ENCODE data around the gene CDKN2B-AS1.

The CDKN2B-AS1 gene

GRCh38 chr9:22098643-22099332 lies 104.2 kb downstream of the CDKN2B-AS1 start:
- no peak for DNase-seq

DNA sequence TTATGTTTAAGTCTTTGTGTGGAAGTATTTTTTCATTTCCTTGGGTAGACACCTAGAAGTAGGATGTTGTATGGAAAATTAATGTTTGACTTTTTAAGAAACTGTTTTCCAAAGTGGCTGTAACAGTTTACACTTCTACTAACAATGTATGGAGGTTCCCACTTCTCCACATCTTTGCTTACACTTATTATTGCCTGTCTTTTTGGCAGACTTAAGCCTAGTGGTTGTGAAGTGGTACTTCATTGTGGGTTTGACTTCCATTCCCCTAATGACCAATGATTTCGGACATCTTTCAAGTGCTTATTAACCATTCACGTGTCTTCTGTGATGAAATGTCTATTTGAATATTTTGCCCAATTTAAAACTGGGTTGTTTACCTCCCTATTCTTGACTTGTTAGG lies 106.0 kb downstream of the CDKN2B-AS1 start:
- no peak for DNase-seq

DNA sequence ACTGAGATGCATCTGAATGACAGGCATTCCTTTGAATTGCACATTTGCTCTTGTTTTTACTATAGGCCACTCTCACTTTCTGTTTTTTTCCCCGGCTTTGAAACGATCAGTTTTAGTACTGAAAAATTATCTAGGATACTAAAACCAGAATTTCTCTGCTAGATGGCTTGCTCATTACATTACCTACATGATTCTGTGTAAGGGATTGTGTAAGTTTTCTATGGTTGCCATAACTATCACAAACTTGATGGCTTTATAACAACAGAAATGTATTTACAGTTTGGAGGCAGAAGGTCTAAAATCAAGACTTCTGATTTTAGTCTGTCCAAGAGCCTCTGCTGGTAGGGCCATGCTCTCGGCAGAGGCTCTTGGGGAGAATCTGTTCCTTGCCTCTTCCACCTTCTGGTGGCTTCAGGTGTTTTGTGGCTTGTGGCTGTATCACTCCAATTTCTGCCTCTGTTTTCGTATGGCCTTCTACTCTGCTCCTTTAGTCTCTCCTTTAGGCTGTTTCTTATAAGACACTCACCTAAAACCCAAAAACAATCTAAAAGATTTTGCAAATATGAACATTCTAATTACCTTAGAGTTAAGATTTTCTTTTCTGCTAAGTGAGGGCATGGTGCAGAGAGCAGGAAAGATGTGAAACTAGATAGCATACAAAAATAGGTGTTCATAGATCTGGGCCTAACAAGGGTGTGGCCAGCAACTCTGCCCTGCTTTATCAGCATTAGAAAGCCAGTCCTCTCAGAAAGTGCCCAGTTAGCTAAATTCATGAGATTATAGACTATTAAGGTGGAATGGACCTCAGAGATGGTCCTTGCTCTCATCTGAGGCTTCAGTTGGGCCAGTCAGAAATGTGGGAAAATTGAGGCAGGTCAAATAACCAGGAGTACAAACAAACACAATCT lies 107.8 kb downstream of the CDKN2B-AS1 start:
- DNase-seq = no peak

GRCh38 chr9:22103685-22104575 lies 109.3 kb downstream of the CDKN2B-AS1 start:
- DNase-seq = no peak

DNA sequence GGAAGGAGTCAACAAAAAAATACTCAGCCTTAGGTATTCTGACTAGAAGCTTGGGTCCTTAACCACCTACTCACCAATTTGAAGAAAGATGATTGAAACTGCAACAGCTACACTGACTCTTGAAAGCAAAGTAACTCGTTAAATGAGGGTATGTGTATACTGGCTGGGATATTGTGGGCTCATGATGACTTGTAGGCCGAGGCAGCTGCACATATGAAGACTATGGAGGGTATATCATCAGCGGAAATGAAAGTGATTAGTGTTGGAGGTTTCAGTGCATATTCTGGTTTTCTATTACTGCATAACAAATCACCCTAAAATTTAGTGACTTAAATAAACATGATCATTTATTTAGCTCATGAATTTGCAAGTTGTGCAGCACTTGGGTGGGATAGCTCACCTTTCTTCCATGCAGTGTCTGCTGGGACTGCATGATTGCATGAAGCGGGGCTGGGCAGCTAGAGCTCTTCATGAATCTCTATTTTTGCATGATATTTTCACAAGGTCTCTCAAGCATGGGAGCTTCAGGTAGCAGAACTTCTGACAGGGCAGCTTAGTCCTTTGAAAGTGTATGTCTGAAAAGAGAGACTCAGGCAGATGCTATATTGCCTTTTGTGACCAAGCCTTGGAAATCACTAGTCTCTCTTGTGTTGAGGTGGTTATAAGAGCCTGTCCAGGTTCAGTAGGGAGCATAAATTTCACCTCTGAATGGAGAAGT lies 110.6 kb downstream of the CDKN2B-AS1 start:
- no peak for DNase-seq

DNA sequence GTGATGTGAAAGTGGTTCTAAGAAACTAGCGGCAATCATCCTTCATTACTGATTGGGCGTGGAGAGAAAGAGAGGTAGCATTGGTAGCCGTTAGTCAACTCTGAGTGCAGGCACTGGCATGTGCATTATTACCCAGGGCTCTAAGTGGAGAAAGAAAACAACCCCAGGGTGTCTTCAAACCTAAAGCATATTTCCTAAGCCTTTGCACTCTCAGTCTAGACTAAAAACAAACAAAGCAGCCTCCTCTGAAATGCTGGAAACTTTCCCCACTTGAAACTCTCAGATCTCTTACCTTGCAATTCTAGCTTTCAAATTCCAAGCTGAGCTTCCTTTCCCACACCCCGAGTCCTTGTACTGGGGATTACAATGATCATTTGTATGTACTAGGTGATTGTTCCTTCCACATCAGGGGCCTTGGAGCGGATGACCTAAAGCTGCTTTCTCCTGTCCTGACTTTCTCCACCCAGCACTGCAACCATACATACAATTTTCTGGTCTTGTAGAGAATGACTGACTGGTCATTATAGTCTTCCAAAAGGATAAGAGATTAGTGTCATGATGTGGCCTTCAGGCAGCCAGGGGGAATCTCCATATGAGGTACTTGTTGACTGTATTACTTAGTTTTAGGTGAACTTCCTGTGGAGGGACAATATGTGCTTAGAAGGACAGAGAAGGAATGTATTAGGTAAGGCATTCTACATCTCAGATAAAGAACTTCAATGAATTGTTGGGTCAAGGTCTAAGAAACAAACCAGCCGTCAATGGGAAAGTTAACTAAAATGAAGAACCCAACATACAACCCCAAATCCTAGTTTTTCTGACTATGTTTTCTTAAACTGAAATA lies 112.8 kb downstream of the CDKN2B-AS1 start:
- no peak for DNase-seq

GRCh38 chr9:22108581-22109370 lies 114.2 kb downstream of the CDKN2B-AS1 start:
- no peak for DNase-seq

DNA sequence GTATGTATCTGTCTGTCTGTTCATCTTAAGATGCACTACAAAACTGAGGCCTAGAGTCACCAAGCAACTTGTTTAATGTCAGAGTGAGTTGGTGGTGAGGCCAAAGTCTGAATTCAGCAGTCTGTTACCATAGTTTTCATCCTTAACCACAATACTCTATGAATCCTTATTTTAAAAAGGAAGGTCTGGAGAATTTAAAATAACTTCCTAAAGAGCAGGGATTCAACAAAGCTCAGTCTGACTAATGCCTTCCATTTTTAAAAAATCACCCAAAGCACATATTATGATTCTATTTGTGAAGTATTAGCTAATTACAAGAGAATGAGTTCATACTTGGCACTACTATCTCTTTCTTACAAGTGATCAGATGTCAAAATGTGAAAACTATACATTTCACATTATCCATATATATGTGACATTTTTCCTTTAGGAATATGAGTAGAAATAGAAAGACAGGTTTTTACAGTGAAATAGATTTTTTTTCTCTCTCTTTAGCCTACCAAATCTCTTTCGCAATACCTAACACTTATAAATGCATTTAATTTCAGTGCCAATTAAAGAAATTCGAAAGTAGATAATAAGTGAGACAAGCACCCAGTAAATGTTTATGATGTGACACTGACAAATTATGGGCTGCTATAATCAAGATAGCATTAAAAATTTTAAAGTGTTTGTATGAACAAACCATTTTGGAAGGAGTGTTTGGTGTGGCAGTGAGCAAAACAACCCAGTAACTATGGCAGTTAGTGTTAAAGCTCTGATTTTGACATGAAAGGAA lies 116.8 kb downstream of the CDKN2B-AS1 start:
- DNase-seq = no peak

GRCh38 chr9:22111954-22112247 lies 117.3 kb downstream of the CDKN2B-AS1 start:
- no peak for DNase-seq

GRCh38 chr9:22112870-22113821 lies 118.6 kb downstream of the CDKN2B-AS1 start:
- DNase-seq = no peak

- no peak for DNase-seq
These were observed 120.4 kb downstream of the CDKN2B-AS1 start for GRCh38 chr9:22114956-22115355.

GRCh38 chr9:22116758-22117157 lies 122.2 kb downstream of the CDKN2B-AS1 start:
- DNase-seq = no peak

- DNase-seq = no peak
These were observed 123.2 kb downstream of the CDKN2B-AS1 start for GRCh38 chr9:22117511-22118384.

DNA sequence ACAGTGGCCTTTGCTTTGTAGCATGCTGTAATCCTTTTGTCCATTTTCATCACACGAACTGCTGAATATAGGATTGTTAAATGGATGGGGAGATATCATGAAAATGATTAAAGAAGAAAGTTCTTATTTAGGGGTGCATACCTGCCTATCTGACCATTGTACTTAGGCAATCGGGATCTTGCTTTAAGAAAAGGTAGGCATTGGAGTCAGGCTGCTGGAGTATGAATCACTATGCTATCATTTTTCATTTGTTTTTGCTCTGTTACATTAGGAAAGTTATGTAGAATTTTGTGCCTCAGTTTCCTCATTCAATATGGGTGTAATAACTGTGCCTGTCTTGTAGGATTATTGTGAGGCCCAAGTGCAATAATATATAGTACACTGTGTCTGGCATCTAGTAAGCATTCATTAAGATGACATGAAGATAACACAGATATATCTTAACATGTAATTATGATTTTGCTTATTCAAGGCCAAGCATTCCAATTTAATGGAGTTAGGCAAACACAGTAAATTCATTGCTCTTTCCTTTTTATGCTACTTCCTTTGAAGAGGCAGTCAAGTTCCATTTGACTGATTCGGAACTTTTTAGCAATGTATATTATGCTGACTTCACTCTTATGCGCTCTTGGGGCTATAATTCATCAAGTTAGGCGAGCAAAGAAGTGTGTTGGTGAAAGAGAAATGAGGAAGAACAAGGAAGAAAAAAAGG lies 124.4 kb downstream of the CDKN2B-AS1 start:
- DNase-seq = no peak

- no peak for DNase-seq
These were observed 125.0 kb downstream of the CDKN2B-AS1 start for GRCh38 chr9:22119522-22120158.

GRCh38 chr9:22120159-22120549 lies 125.6 kb downstream of the CDKN2B-AS1 start:
- DNase-seq = no peak

- DNase-seq = no peak
These were observed 126.0 kb downstream of the CDKN2B-AS1 start for GRCh38 chr9:22120595-22120994.
